ENCODE data around the gene TMEM107.

- TF ChIP-seq, protein P1, sequence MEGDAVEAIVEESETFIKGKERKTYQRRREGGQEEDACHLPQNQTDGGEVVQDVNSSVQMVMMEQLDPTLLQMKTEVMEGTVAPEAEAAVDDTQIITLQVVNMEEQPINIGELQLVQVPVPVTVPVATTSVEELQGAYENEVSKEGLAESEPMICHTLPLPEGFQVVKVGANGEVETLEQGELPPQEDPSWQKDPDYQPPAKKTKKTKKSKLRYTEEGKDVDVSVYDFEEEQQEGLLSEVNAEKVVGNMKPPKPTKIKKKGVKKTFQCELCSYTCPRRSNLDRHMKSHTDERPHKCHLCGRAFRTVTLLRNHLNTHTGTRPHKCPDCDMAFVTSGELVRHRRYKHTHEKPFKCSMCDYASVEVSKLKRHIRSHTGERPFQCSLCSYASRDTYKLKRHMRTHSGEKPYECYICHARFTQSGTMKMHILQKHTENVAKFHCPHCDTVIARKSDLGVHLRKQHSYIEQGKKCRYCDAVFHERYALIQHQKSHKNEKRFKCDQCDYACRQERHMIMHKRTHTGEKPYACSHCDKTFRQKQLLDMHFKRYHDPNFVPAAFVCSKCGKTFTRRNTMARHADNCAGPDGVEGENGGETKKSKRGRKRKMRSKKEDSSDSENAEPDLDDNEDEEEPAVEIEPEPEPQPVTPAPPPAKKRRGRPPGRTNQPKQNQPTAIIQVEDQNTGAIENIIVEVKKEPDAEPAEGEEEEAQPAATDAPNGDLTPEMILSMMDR (IDR thresholded peaks at IDR 0.05): no peak
- TF ChIP-seq POLR2A (IDR thresholded peaks at IDR 0.05): no peak
Observed at GRCh38 chr17:8153957-8154607, 22.1 kb downstream of the TMEM107 start.

Measured in lower leg skin (tissue), 3 donors.